AG09309 (cell line): ENCODE data around the gene HRH4.

ENCODE experiments used
- DNase-seq: peaks from one replicate; pipeline ENCODE4 v3.0.0-alpha.2; 2010; ENCODE audit warnings: low read depth
- H3K4me3 ChIP-seq: 2 replicates; pipeline ENCODE4 v1.5.1; 2011; ENCODE audit warnings: mild to moderate bottlenecking, low read depth, low read length, moderate library complexity; ENCODE audit not compliant: control insufficient read depth
- TF ChIP-seq, protein P1 (sequence below): IDR thresholded peaks from 2 replicates; pipeline ENCODE4 v1.5.1; 2011; ENCODE audit warnings: mild to moderate bottlenecking, low read depth, low read length, inconsistent platforms; ENCODE audit not compliant: insufficient read depth, control insufficient read depth; ENCODE audit errors: missing control alignments

Gene HRH4

DNA sequence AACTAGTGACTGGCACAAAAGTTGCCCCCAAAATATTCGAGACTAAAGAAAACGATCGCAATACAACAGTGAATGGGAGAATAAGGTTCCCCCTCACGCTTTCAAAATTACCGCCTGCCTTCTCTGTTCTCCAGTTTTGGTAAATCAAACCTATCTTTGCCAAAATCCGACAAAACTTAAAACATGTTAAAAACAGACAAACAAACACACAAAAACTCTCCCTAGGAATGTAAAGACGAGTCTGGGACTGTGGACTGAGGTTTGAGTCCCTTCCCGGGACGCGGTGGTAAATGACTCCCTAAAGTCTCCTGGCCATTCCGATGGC, 34.4 kb upstream of the HRH4 start:
- H3K4me3 ChIP-seq, result peak overlapping the region; percentile 85
- TF ChIP-seq, protein P1, sequence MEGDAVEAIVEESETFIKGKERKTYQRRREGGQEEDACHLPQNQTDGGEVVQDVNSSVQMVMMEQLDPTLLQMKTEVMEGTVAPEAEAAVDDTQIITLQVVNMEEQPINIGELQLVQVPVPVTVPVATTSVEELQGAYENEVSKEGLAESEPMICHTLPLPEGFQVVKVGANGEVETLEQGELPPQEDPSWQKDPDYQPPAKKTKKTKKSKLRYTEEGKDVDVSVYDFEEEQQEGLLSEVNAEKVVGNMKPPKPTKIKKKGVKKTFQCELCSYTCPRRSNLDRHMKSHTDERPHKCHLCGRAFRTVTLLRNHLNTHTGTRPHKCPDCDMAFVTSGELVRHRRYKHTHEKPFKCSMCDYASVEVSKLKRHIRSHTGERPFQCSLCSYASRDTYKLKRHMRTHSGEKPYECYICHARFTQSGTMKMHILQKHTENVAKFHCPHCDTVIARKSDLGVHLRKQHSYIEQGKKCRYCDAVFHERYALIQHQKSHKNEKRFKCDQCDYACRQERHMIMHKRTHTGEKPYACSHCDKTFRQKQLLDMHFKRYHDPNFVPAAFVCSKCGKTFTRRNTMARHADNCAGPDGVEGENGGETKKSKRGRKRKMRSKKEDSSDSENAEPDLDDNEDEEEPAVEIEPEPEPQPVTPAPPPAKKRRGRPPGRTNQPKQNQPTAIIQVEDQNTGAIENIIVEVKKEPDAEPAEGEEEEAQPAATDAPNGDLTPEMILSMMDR, result no peak
- DNase-seq, result no peak

GRCh38 chr18:24426398-24427294, 33.8 kb upstream of the HRH4 start, which contains the start of gene IMPACT:
IMPACT (plus strand) TSS chr18:24426670; CDS start chr18:24426757, 87 bp downstream.
- TF ChIP-seq, protein P1, result no peak
- peak; percentile 16 for DNase-seq
- H3K4me3 ChIP-seq, result peak within 1 kb of the TSS; percentile 85

GRCh38 chr18:24427484-24427883, 33.0 kb upstream of the HRH4 start:
- TF ChIP-seq, protein P1, result no peak
- H3K4me3 ChIP-seq, result peak overlapping the region; percentile 85
- DNase-seq, result no peak

DNA sequence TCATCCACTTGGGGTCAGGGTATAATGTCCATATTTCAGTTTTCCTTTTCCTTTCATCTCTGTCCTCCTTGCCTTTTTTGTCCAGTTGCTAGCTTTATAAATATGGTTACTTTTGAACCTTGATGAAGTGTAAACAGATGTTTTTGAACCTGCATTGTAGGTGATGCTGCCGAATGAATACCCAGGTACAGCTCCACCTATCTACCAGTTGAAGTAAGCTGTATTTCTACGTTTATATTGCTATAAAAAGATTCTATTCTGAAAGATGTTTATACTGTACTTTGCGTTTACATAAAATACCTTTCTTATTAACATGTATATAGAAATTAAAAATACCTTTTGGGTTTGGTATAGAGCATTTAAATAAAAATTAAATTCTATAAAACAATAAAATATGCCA, 31.7 kb upstream of the HRH4 start:
- no peak for DNase-seq
- TF ChIP-seq, protein P1, result no peak
- no peak overlapping the region for H3K4me3 ChIP-seq

DNA sequence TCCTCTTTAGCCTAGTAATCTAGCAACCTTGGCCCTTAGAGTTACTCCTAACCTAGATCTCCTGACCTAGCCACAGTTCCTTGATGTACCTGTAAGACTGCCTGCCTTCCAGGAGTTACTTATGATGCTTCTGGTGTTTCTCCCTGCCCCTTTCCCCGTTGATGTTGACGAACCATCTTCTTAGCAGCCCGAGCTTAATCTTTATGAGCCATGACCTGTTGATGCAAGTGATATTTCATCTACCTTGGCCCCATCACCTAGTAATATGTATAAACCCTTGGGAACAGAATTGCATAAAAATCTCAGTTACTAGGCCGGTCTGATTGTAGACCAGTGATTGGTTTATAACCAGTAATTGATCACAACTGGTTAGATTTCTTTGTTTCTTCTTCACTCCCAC, 31.2 kb upstream of the HRH4 start:
- no peak for DNase-seq
- TF ChIP-seq, protein P1, result no peak
- H3K4me3 ChIP-seq, result no peak overlapping the region

DNA sequence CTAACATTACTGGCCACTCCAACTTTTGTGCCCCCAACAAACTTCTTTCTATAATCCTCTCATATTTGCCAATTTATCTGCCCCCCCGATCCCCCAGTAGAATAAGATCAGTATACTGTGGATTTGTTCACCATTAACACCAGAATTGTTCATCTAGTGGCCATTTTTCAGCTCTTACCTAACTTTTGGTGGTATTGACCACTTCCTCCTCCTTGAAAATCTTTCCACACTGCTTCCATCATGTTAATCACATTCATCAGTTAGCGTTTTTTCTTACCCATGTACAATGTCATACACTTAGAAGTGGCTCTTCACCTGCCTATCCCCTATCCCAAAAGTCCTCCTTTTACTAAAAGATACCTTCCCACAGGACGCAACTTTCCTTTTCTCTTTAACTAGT, 27.8 kb upstream of the HRH4 start:
- no peak overlapping the region for H3K4me3 ChIP-seq
- no peak for DNase-seq

More for the DNA sequence above, 27.8 kb upstream of the HRH4 start:
- TF ChIP-seq, protein P1, result no peak
